Endothelial cell of umbilical vein (primary cell): ENCODE measurements around the gene DHDH.

ENCODE experiments used
- FOS ChIP-seq: IDR thresholded peaks from 2 replicates; pipeline ENCODE4 v1.6.1; 2011; ENCODE audit warnings: mild to moderate bottlenecking, low read length, moderate library complexity, borderline replicate concordance; ENCODE audit not compliant: insufficient read depth
- POLR2AphosphoS5 ChIP-seq: IDR thresholded peaks from 2 replicates; pipeline ENCODE4 v1.6.1; 2012; ENCODE audit warnings: low read depth, mild to moderate bottlenecking, control low read depth, low read length, moderate library complexity; ENCODE audit not compliant: insufficient read depth
- TF ChIP-seq, protein P1 (sequence below), 2 donors: IDR thresholded peaks; 1 replicate in 1 of 2; 2 replicates in 1 of 2; pipeline ENCODE4 v1.5.1; 2011; ENCODE audit warnings: low read length in 2 of 2, mild to moderate bottlenecking in 2 of 2, moderate library complexity in 2 of 2, control low read depth in 1 of 2, inconsistent platforms in 1 of 2, low read depth in 1 of 2; ENCODE audit not compliant: insufficient read depth in 1 of 2; ENCODE audit errors: extremely low read depth in 1 of 2

DNA sequence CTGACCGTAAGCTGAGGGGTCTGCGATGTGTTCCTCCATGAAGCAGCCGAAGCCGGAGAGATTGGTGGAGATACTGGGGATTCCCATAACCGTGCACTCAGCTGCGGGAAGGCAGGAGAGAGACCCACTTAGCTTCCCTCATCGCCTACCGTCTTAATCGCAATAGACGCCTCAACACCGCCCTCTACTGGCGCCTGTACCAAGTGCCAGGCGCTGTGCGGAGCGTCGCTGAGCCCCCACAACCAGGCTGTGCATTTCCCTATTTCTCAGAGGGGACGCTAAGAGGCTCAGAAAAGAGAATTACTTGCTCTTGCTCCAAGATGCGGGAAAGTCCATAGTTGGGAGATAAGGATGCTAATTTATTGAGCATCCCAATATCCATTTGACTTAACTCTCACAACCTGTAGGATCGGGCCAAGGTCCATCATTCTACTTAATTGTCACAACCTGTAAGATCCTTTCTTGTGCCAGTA is 37.5 kb downstream of the DHDH start:
- TF ChIP-seq, protein P1, sequence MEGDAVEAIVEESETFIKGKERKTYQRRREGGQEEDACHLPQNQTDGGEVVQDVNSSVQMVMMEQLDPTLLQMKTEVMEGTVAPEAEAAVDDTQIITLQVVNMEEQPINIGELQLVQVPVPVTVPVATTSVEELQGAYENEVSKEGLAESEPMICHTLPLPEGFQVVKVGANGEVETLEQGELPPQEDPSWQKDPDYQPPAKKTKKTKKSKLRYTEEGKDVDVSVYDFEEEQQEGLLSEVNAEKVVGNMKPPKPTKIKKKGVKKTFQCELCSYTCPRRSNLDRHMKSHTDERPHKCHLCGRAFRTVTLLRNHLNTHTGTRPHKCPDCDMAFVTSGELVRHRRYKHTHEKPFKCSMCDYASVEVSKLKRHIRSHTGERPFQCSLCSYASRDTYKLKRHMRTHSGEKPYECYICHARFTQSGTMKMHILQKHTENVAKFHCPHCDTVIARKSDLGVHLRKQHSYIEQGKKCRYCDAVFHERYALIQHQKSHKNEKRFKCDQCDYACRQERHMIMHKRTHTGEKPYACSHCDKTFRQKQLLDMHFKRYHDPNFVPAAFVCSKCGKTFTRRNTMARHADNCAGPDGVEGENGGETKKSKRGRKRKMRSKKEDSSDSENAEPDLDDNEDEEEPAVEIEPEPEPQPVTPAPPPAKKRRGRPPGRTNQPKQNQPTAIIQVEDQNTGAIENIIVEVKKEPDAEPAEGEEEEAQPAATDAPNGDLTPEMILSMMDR (IDR thresholded peaks at IDR 0.05; ENCODE audit: extremely low read depth in 1 of 2, insufficient read depth in 1 of 2, low read depth in 1 of 2, low read length in 2 of 2) = peak; percentile 94 to 95
- TF ChIP-seq FOS (no peak), POLR2AphosphoS5 (no peak)
